Pancreas (tissue), 10 donors: Measurements from ENCODE around the gene KLF7. TPM values are rescaled to one million over a fixed set of nuclear protein-coding genes. Genes with fewer than 3 reads are reported as not detected.

Source experiments
- ATAC-seq, 4 donors: fragments of 200-7000 bp; cut with Tn5 transposase; one replicate each; pipeline versions ENCODE4 v1.8.0 to v1.9.1; 2020; ENCODE audit warnings: mild to moderate bottlenecking in 4 of 4, moderate library complexity in 4 of 4
- DNase-seq, 6 donors: peaks; one replicate each; pipeline ENCODE4 v3.0.0-alpha.2; 2020
- FAIRE-seq: peaks from 2 replicates; lab custom pipeline; 2012; peaks lifted over from hg19 to GRCh38; lab: Jason Lieb, UNC
- H3K27ac ChIP-seq, 4 donors: fragments of 200-600 bp; sonication (generic); 1 replicate in 3 of 4; 2 replicates in 1 of 4; pipeline versions ENCODE4 v1.5.0 to v1.8.0; 2020
- H3K27me3 ChIP-seq, 4 donors: fragments of 200-600 bp; one replicate each; pipeline ENCODE4 v1.8.0; 2021
- H3K36me3 ChIP-seq, 3 donors: fragments of 200-600 bp; sonication (generic) in 1 of 3; one replicate each; pipeline versions ENCODE4 v1.5.0 to v1.8.0; 2020 to 2021
- H3K4me1 ChIP-seq, 3 donors: fragments of 200-600 bp; one replicate each; pipeline ENCODE4 v1.8.0; 2021
- H3K4me3 ChIP-seq, 4 donors: fragments of 200-600 bp; sonication (generic) in 2 of 4; one replicate each; pipeline versions ENCODE4 v1.5.0 to v1.8.0; 2020 to 2021
- H3K9me3 ChIP-seq, 4 donors: fragments of 200-600 bp; one replicate each; pipeline ENCODE4 v1.8.0; 2021
- CTCF ChIP-seq, 4 donors: fragments of 200-600 bp; sonication (generic) in 3 of 4; IDR thresholded peaks; one replicate each; pipeline versions ENCODE4 v1.5.0 to v1.8.0; 2021; ENCODE audit warnings: antibody characterized with exemption in 4 of 4
- WGBS, 2 donors: extraction: QIAGEN DNeasy Blood & Tissue Kit; methylation state at CpG; one replicate each; pipeline ENCODE4 v1.1.7; 2013; 5-methylcytosine and 5-hydroxymethylcytosine counted together
- intact Hi-C, 3 donors: fragments of 100-400 bp; cut with DNase I; formaldehyde crosslinking; loops; one replicate each; pipeline versions ENCODE4 v1.11.1 to v1.14.2; 2022
- polyA plus RNA-seq, 2 donors: library from polyadenylated mRNA; stranded (reverse); fragments of 200-250 nt; gene quantifications; one replicate each; pipeline ENCODE4 v1.2.3, GENCODE V29; 2013
- total RNA-seq, 6 donors: library from RNA; stranded (reverse); fragmentation: NEBNext Ultra II Directional in 4 of 6; extraction: Animal tissue kit (Norgen Biotek cat#: 25700) in 4 of 6; gene quantifications; one replicate each; pipeline versions ENCODE4 v1.2.1 to v1.2.4, GENCODE V29; 2021 to 2023
- donor health status: healthy with polysubstance abuse.
- donor health status: DM: no; HTN: no; CAD: no; lungs with moderate emphysema.
- donor health status: DM: no; HTN: no; CAD: no.
- donor health status: control.
- donor health status: control.
- donor health status: Bipolar disorder and iron deficiency.
- donor health status: DM: yes; HTN: yes; CAD: no.
- donor health status: DM: no; HTN: no; CAD: no.
- donor health status: DM: no; HTN: no; CAD: no.
- donor health status: DM: yes; HTN: yes; CAD: no.

The KLF7 gene
- total and polyA plus RNA-seq, 8 donors: 2.4 to 15.0 (median 5.6) TPM

- Histone ChIP-seq H3K27ac (no peak overlapping the region), H3K27me3 (no peaks in the 10 kb centered on the region), H3K9me3 (no peaks in the 10 kb centered on the region), H3K4me1 (no peaks in the 10 kb centered on the region), H3K36me3 (no peaks in the 10 kb centered on the region), H3K4me3 (no peak overlapping the region)
- FAIRE-seq (no peak), DNase-seq (no peak), ATAC-seq (no peak)
- 74% methylated on average over 4 of the region's 4 CpGs for WGBS, 2 donors
- TF ChIP-seq CTCF (IDR thresholded peaks at IDR 0.05): no peak
- intact Hi-C loops: no loop called here
These were observed 46.7 kb downstream of the KLF7 start for GRCh38 chr2:207119048-207119447.

GRCh38 chr2:207117668-207118067 lies 48.1 kb downstream of the KLF7 start:
- Histone ChIP-seq H3K4me3 (no peak overlapping the region), H3K36me3 (no peaks in the 10 kb centered on the region), H3K27ac (no peak overlapping the region), H3K4me1 (no peaks in the 10 kb centered on the region), H3K9me3 (no peaks in the 10 kb centered on the region), H3K27me3 (no peaks in the 10 kb centered on the region)
- FAIRE-seq: no peak
- no peak for TF ChIP-seq CTCF (IDR thresholded peaks at IDR 0.05)
- no peak for ATAC-seq
- no peak for DNase-seq
- WGBS, 2 donors: 83 to 92% methylated on average over 2 of the region's 2 CpGs
- intact Hi-C loops: no loop called here

GRCh38 chr2:207115715-207116364 lies 49.9 kb downstream of the KLF7 start:
- no peak for TF ChIP-seq CTCF (IDR thresholded peaks at IDR 0.05)
- FAIRE-seq (no peak), DNase-seq (no peak), ATAC-seq (no peak)
- Histone ChIP-seq H3K27ac (no peak overlapping the region), H3K4me3 (no peak overlapping the region), H3K4me1 (no peaks in the 10 kb centered on the region), H3K36me3 (no peaks in the 10 kb centered on the region), H3K27me3 (no peaks in the 10 kb centered on the region), H3K9me3 (no peaks in the 10 kb centered on the region)
- WGBS, 2 donors: 40 to 42% methylated on average over 6 of the region's 6 CpGs
- intact Hi-C loops: no loop called here

GRCh38 chr2:207113414-207113813 lies 52.3 kb downstream of the KLF7 start:
- DNase-seq: no peak
- no peaks in the 10 kb centered on the region for H3K9me3 ChIP-seq

More at GRCh38 chr2:207113414-207113813, 52.3 kb downstream of the KLF7 start:
- ATAC-seq (no peak), FAIRE-seq (no peak)
- Histone ChIP-seq H3K4me3 (no peak overlapping the region), H3K36me3 (no peaks in the 10 kb centered on the region), H3K4me1 (no peaks in the 10 kb centered on the region), H3K27ac (no peak overlapping the region), H3K27me3 (no peaks in the 10 kb centered on the region)
- intact Hi-C loops: no loop called here
- TF ChIP-seq CTCF (IDR thresholded peaks at IDR 0.05): no peak
